Measurements from ENCODE around the gene MAPK8. TPM values are rescaled to one million over a fixed set of nuclear protein-coding genes. Genes with fewer than 3 reads are reported as not detected.
A peak's percentile ranks its signal among the peaks of the same experiment; 100 is the strongest.
"Not testable (repeated sequence)": the region's sequence is repeated elsewhere in the genome, so short reads cannot be mapped to it uniquely, and the experiment has no call there.

MAPK8 gene
- total and polyA plus RNA-seq, 4 experiments from 2014 or later = 13.3 to 49.9 (median 35.0) TPM

DNA sequence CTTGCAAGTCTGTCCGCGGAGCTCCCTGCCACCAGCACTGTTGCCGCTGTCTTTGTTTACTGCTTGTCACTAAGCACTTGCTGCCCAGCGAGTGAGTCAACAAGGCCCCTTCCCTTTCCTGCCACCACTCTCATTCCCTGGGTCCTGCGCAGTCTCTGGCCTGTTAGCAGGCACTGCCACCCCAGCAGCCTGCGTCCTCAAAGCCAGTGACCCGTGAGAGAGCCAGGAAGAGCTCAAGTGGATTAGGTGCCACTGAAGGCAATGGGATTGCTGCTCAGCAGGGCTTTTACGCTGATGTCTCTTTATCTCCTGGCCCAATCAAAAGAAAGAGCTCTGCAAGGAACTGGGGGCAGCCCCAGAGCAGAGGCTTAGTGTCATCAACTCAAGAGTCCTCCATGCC is 31.8 kb upstream of the MAPK8 start, which contains the start of gene FRMPD2:
Gene FRMPD2, minus strand, starts transcription at position 61 of the 400 bp plus-strand sequence. CDS start 129 bp downstream, outside the sequence.
- intact Hi-C loops (cut with micrococcal nuclease) = no loop called here
- Mint-ChIP-seq H3K9me3 (peaks cover 0 to 6% (median 0%) of the 10 kb centered on the region in 8 donors), H3K36me3 (no peaks in the 10 kb centered on the region), H3K4me3 (no peak within 1 kb of the TSS), H3K27me3 (peaks cover 6 to 7% of the 10 kb centered on the region in 2 donors), H3K27ac (no peak within 1 kb of the TSS), H3K4me1 (no peaks in the 10 kb centered on the region)
- Histone ChIP-seq H3K27ac (ENCODE audit: low read depth, low read length) (no peak within 1 kb of the TSS), H3K9me3 (ENCODE audit: control insufficient read depth in 1 of 2, low read length in 2 of 2) (no peaks in the 10 kb centered on the region), H3K27me3 (ENCODE audit: insufficient read depth, low read length) (no peaks in the 10 kb centered on the region), H3K4me3 (ENCODE audit: low read length in 2 of 2) (no peak within 1 kb of the TSS), H3K4me1 (ENCODE audit: insufficient read depth, low read length) (no peaks in the 10 kb centered on the region), H3K36me3 (ENCODE audit: insufficient read depth, low read length) (no peaks in the 10 kb centered on the region)
- POLR2A ChIA-PET (ENCODE audit: partially characterized antibody) = no interaction called here
- DNase-seq = no peak
- CTCF ChIA-PET (ENCODE audit: partially characterized antibody) = no interaction called here

DNA sequence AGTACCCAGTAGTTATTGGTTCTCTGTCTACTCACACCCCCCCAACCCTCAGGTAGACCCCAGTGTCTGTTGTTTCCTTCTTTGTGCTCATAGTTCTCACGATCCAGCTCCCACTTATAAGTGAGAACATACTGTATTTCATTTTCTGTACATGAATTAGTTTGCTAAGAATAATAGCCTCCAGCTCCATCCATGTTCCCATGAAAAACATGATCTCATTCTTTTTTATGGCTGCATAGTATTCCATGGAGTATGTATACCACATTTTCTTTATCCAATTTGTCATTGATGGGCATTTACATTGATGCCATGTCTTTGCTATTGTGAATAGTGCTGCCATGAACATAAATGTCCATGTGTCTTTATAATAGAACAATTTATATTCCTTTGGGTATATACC is 29.4 kb upstream of the MAPK8 start:
- H3K4me1 Mint-ChIP-seq = no peaks in the 10 kb centered on the region
- POLR2A ChIA-PET (ENCODE audit: partially characterized antibody) = no interaction called here
- peaks cover 6 to 12% of the 10 kb centered on the region in 2 donors for H3K27me3 Mint-ChIP-seq
- peaks cover 0 to 6% of the 10 kb centered on the region in 2 donors for H3K36me3 Mint-ChIP-seq
- peaks cover 0 to 19% (median 9%) of the 10 kb centered on the region in 8 donors for H3K9me3 Mint-ChIP-seq
- no peak overlapping the region for H3K27ac Mint-ChIP-seq
- CTCF ChIA-PET (ENCODE audit: partially characterized antibody) = no interaction called here
- Histone ChIP-seq H3K4me3 (ENCODE audit: low read length in 2 of 2) (no peak overlapping the region), H3K4me1 (ENCODE audit: insufficient read depth, low read length) (no peaks in the 10 kb centered on the region), H3K27me3 (ENCODE audit: insufficient read depth, low read length) (no peaks in the 10 kb centered on the region), H3K9me3 (ENCODE audit: control insufficient read depth in 1 of 2, low read length in 2 of 2) (no peaks in the 10 kb centered on the region), H3K36me3 (ENCODE audit: insufficient read depth, low read length) (no peaks in the 10 kb centered on the region), H3K27ac (ENCODE audit: low read depth, low read length) (no peak overlapping the region)
- intact Hi-C loops (cut with micrococcal nuclease) = no loop called here
- H3K4me3 Mint-ChIP-seq = no peak overlapping the region
- DNase-seq = no peak

DNA sequence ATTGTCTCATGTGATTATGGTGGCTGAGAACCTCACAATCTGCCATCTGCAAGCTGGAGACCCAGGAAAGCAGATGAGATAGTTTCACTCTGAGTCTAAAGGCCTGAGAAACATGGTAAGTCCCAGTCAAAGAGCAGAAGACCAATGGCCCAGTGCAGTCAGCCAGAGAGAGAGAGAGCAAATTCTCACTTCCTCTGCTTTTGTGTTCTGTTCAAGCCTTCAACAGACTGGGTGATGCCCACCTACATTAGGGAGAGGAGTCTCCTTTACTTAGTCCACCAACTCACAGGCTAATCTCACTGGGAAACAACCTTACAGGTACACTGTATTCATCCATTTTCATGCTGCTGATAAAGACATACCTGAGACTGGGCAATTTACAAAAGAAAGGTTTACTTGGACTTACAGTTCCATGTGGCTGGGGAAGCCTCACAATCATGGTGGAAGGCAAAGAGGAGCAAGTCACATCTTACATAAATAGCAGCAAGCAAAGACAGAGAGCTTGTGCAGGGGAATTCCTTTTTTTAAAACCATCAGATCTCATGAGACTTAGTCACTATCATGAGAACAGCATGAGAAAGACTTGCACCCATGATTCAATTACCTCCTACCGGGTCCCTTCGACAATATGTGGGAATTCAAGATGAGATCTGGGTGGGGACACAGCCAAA is 27.3 kb upstream of the MAPK8 start:
- Mint-ChIP-seq H3K27ac (no peak overlapping the region), H3K27me3 (peaks cover 9 to 12% of the 10 kb centered on the region in 2 donors), H3K4me1 (no peaks in the 10 kb centered on the region), H3K9me3 (peaks cover 3 to 23% (median 17%) of the 10 kb centered on the region in 8 donors), H3K4me3 (no peak overlapping the region), H3K36me3 (peaks cover 0 to 6% of the 10 kb centered on the region in 2 donors)
- no peaks in the 10 kb centered on the region for H3K36me3 ChIP-seq (ENCODE audit: insufficient read depth, low read length)
- no peaks in the 10 kb centered on the region for H3K4me1 ChIP-seq (ENCODE audit: insufficient read depth, low read length)
- no peaks in the 10 kb centered on the region for H3K9me3 ChIP-seq (ENCODE audit: control insufficient read depth in 1 of 2, low read length in 2 of 2)
- DNase-seq = no peak
- H3K4me3 ChIP-seq (ENCODE audit: low read length in 2 of 2) = no peak overlapping the region
- CTCF ChIA-PET (ENCODE audit: partially characterized antibody) = no interaction called here
- H3K27ac ChIP-seq (ENCODE audit: low read depth, low read length) = no peak overlapping the region
- H3K27me3 ChIP-seq (ENCODE audit: insufficient read depth, low read length) = no peaks in the 10 kb centered on the region
- POLR2A ChIA-PET (ENCODE audit: partially characterized antibody) = no interaction called here
- intact Hi-C loops (cut with micrococcal nuclease) = no loop called here

DNA sequence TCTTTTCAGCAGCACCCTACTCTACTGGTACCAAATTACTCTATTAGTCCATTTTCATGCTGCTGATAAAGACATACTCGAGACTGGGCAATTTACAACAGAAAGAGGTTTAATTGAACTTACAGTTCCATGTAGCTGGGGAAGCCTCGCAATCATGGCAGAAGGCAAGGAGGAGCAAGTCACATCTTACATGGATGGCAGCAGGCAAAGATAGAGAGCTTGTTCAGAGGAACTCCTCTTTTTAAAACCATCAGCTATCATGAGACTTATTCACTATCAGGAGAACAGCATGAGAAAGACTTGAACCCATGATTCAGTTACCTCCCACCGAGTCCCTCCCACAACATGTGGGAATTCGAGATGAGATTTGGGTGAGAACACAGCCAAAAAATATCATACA is 24.8 kb upstream of the MAPK8 start:
- Mint-ChIP-seq H3K27me3 (peaks cover 22 to 29% of the 10 kb centered on the region in 2 donors), H3K9me3 (peaks cover 3 to 28% (median 21%) of the 10 kb centered on the region in 8 donors)
- H3K27ac ChIP-seq (ENCODE audit: low read depth, low read length); H3K4me1 Mint-ChIP-seq; H3K36me3 ChIP-seq (ENCODE audit: insufficient read depth, low read length); POLR2A ChIA-PET (ENCODE audit: partially characterized antibody); H3K36me3 Mint-ChIP-seq; DNase-seq; H3K4me3 ChIP-seq (ENCODE audit: low read length in 2 of 2); CTCF ChIA-PET (ENCODE audit: partially characterized antibody); H3K9me3 ChIP-seq (ENCODE audit: control insufficient read depth in 1 of 2, low read length in 2 of 2); H3K4me1 ChIP-seq (ENCODE audit: insufficient read depth, low read length); H3K4me3 Mint-ChIP-seq; H3K27ac Mint-ChIP-seq; intact Hi-C loops (cut with micrococcal nuclease); H3K27me3 ChIP-seq (ENCODE audit: insufficient read depth, low read length): not testable (repeated sequence)

DNA sequence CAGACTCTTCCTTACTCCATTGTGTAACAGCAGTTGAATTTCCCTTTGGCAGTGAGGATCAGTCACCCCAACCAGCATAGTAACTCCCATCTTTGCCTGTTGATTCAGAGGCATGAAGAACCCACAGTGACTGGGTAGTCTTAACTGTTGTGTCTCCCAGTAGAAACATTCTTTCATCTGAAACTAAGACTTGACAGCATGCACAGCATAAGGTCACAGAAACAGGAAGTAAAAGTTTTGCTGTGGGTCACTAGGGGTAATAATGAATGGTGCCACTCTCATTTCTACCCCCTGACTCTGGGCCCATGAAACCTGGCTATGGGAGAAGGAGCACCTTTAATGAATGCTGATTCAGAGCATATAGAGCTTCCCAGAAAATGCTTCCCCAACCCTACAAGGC is 23.6 kb upstream of the MAPK8 start:
- Mint-ChIP-seq H3K36me3 (peaks cover 0 to 6% of the 10 kb centered on the region in 2 donors), H3K4me3 (no peak overlapping the region), H3K27me3 (peaks cover 20 to 28% of the 10 kb centered on the region in 2 donors), H3K4me1 (peaks cover 0 to 5% (median 3%) of the 10 kb centered on the region in 4 donors), H3K9me3 (peaks cover 2 to 28% (median 21%) of the 10 kb centered on the region in 8 donors), H3K27ac (no peak overlapping the region)
- ChIA-PET CTCF (ENCODE audit: partially characterized antibody) (no interaction called here), POLR2A (ENCODE audit: partially characterized antibody) (no interaction called here)
- H3K36me3 ChIP-seq (ENCODE audit: insufficient read depth, low read length) = no peaks in the 10 kb centered on the region
- H3K9me3 ChIP-seq (ENCODE audit: control insufficient read depth in 1 of 2, low read length in 2 of 2) = no peaks in the 10 kb centered on the region
- H3K4me3 ChIP-seq (ENCODE audit: low read length in 2 of 2) = no peak overlapping the region
- no peaks in the 10 kb centered on the region for H3K4me1 ChIP-seq (ENCODE audit: insufficient read depth, low read length)
- no peak for DNase-seq
- intact Hi-C loops (cut with micrococcal nuclease) = no loop called here
- H3K27ac ChIP-seq (ENCODE audit: low read depth, low read length) = no peak overlapping the region
- H3K27me3 ChIP-seq (ENCODE audit: insufficient read depth, low read length) = no peaks in the 10 kb centered on the region

DNA sequence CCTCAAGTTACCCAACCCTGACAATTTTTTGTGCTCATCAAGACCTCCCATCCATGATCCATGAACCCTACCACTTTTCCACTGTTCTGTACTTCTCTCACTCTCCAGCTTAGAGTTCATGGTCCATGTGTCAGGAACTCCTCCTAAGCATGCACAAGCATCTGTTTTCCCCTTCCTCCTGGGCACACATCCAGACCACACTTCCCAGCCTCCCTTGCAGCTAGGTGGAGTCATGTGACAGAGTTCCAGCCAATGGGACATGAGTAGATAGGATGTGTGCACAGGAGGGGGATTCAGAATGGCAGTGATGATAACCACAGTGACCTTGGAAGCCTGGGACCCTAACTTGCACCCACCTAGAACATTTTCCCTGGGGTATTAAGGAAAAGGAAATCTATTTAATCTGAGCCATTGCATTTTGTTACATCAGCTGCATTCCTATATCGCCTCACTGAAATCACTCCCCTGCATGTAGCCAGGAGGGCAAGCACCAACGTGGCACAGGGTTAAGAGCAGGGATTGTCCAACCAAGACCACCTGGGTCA is 22.4 kb upstream of the MAPK8 start:
- Histone ChIP-seq H3K27me3 (ENCODE audit: insufficient read depth, low read length) (no peaks in the 10 kb centered on the region), H3K4me1 (ENCODE audit: insufficient read depth, low read length) (no peaks in the 10 kb centered on the region), H3K27ac (ENCODE audit: low read depth, low read length) (no peak overlapping the region), H3K36me3 (ENCODE audit: insufficient read depth, low read length) (no peaks in the 10 kb centered on the region), H3K4me3 (ENCODE audit: low read length in 2 of 2) (no peak overlapping the region), H3K9me3 (ENCODE audit: control insufficient read depth in 1 of 2, low read length in 2 of 2) (no peaks in the 10 kb centered on the region)
- H3K27ac Mint-ChIP-seq = peak overlapping the region in 1 of 7 donors; percentile 31
- peaks cover 0 to 12% (median 6%) of the 10 kb centered on the region in 4 donors for H3K4me1 Mint-ChIP-seq
- peaks cover 0 to 6% of the 10 kb centered on the region in 2 donors for H3K36me3 Mint-ChIP-seq
- ChIA-PET CTCF (ENCODE audit: partially characterized antibody) (no interaction called here), POLR2A (ENCODE audit: partially characterized antibody) (no interaction called here)
- intact Hi-C loops (cut with micrococcal nuclease) = no loop called here
- H3K9me3 Mint-ChIP-seq = peaks cover 0 to 28% (median 20%) of the 10 kb centered on the region in 8 donors
- H3K27me3 Mint-ChIP-seq = peaks cover 20 to 23% of the 10 kb centered on the region in 2 donors
- H3K4me3 Mint-ChIP-seq = no peak overlapping the region
- no peak for DNase-seq

DNA sequence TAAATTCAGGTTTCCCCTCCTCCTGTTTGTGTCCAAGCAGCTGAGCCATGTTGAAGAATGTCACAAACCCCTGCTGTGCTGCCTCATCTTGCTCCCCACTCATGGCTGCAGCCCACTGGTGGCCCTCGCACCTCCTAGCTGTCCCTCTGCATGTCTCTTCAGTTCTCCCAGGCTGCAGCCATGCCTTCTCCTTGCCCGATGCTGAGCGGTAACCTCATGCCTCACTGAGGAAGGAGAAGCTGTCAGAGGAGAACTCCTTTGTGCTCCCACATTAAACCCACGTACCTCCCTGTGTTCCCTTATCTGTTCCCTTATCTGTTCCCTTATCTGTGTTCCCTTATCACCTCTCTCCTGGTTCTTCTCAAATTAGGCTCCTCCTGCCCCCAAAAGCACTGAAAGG is 21.7 kb upstream of the MAPK8 start:
- H3K9me3 ChIP-seq (ENCODE audit: control insufficient read depth in 1 of 2, low read length in 2 of 2) = no peaks in the 10 kb centered on the region
- no peak overlapping the region for H3K27ac ChIP-seq (ENCODE audit: low read depth, low read length)
- Mint-ChIP-seq H3K4me1 (peaks cover 2 to 19% (median 10%) of the 10 kb centered on the region in 4 donors), H3K36me3 (peaks cover 0 to 6% of the 10 kb centered on the region in 2 donors), H3K9me3 (peaks cover 0 to 27% (median 20%) of the 10 kb centered on the region in 8 donors), H3K4me3 (no peak overlapping the region), H3K27me3 (peaks cover 17 to 25% of the 10 kb centered on the region in 2 donors), H3K27ac (no peak overlapping the region)
- no peak for DNase-seq
- H3K27me3 ChIP-seq (ENCODE audit: insufficient read depth, low read length) = no peaks in the 10 kb centered on the region
- no peaks in the 10 kb centered on the region for H3K36me3 ChIP-seq (ENCODE audit: insufficient read depth, low read length)
- POLR2A ChIA-PET (ENCODE audit: partially characterized antibody) = no interaction called here
- no peaks in the 10 kb centered on the region for H3K4me1 ChIP-seq (ENCODE audit: insufficient read depth, low read length)
- CTCF ChIA-PET (ENCODE audit: partially characterized antibody) = no interaction called here
- no peak overlapping the region for H3K4me3 ChIP-seq (ENCODE audit: low read length in 2 of 2)
- intact Hi-C loops (cut with micrococcal nuclease) = no loop called here

All from CD4-positive, alpha-beta memory T cell (primary cell).